ENCODE data around the gene ATXN1. TPM values are rescaled to one million over a fixed set of nuclear protein-coding genes. Genes with fewer than 3 reads are reported as not detected.

ATXN1 gene
- total RNA-seq, 1 donor from 2014 or later, result 15.5 TPM

DNA sequence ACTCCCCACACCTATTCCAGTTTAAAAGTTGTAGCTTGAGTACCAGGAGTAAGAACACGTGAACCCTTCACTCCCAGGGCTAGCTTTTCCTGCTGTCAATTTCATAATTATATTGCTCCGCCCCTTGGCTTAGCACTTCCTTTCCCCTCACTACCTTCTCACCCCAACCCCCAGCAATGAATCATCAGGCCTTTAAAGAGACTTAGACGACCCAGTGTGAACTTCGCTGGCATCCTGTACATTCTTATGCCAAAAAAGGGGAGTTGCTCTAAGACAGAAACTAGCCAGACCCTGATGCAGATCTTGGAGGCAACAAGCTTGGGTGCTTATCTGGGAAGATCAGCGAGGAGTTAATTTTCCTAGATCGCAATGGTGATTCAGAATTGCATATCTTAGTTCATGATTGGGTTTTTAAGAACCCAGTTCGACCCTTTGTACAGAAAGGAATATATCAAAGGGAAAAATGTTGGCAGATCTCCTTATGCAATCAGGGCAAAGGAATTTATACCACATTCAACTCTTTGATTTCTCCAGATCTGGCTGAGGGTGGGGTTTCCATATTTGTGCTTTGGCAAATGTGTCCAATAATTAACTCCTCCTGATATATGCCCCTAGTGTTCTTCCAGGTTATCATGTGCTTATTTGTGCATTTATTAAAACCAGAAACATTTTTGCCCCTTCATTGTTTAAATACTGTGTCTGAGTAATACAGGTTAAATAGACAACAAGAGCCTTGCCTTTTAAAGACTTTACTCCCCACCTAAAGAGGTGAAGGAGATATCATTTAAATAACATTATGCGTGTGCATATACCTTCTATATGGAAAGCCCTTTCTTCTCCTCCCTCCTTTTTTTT, 8.1 kb upstream of the ATXN1 start:
- H3K36me3 Mint-ChIP-seq (ENCODE audit: unreplicated experiment), result no peaks in the 10 kb centered on the region
- no peak overlapping the region for H3K27ac Mint-ChIP-seq (ENCODE audit: unreplicated experiment)
- H3K9me3 Mint-ChIP-seq (ENCODE audit: unreplicated experiment), result peaks cover 1% of the 10 kb centered on the region
- DNase-seq, result no peak
- H3K4me3 Mint-ChIP-seq (ENCODE audit: unreplicated experiment), result no peak overlapping the region
- H3K27me3 Mint-ChIP-seq (ENCODE audit: unreplicated experiment), result peaks cover 2% of the 10 kb centered on the region
- H3K4me1 Mint-ChIP-seq (ENCODE audit: low read depth, unreplicated experiment), result no peaks in the 10 kb centered on the region
- TF ChIP-seq CTCF (IDR thresholded peaks at IDR 0.05; ENCODE audit: partially characterized antibody, unreplicated experiment), result no peak

DNA sequence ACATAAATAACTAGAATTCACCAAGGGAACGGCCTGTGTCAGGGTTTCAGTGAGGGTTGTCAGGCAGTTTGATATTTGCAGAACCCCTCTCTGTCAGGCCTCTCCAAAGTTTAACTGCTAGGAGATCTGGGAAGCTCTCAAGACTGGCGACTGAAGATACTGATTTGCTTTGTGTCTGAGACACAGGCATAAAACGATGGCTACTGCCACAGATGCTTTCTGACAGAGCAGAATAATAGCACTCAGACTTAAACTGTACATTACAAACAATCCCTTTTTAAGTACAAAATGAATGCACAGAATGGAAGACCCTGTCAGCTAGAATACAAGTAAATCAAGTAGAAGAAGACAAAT, 7.2 kb upstream of the ATXN1 start:
- no peaks in the 10 kb centered on the region for H3K36me3 Mint-ChIP-seq (ENCODE audit: unreplicated experiment)
- H3K4me1 Mint-ChIP-seq (ENCODE audit: low read depth, unreplicated experiment), result no peaks in the 10 kb centered on the region
- peaks cover 1% of the 10 kb centered on the region for H3K9me3 Mint-ChIP-seq (ENCODE audit: unreplicated experiment)
- H3K4me3 Mint-ChIP-seq (ENCODE audit: unreplicated experiment), result no peak overlapping the region
- TF ChIP-seq CTCF (IDR thresholded peaks at IDR 0.05; ENCODE audit: partially characterized antibody, unreplicated experiment), result no peak
- H3K27me3 Mint-ChIP-seq (ENCODE audit: unreplicated experiment), result peaks cover 2% of the 10 kb centered on the region
- no peak overlapping the region for H3K27ac Mint-ChIP-seq (ENCODE audit: unreplicated experiment)
- no peak for DNase-seq

- H3K36me3 Mint-ChIP-seq (ENCODE audit: unreplicated experiment), result no peaks in the 10 kb centered on the region
- no peak for DNase-seq
- TF ChIP-seq CTCF (IDR thresholded peaks at IDR 0.05; ENCODE audit: partially characterized antibody, unreplicated experiment), result no peak
- H3K27me3 Mint-ChIP-seq (ENCODE audit: unreplicated experiment), result peaks cover 3% of the 10 kb centered on the region
- H3K9me3 Mint-ChIP-seq (ENCODE audit: unreplicated experiment), result peaks cover 2% of the 10 kb centered on the region
- H3K4me3 Mint-ChIP-seq (ENCODE audit: unreplicated experiment), result no peak overlapping the region
- peaks cover 2% of the 10 kb centered on the region for H3K4me1 Mint-ChIP-seq (ENCODE audit: low read depth, unreplicated experiment)
- H3K27ac Mint-ChIP-seq (ENCODE audit: unreplicated experiment), result no peak overlapping the region
Observed at GRCh38 chr6:16767765-16768476, 6.7 kb upstream of the ATXN1 start.

GRCh38 chr6:16766836-16767745, 5.8 kb upstream of the ATXN1 start:
- no peak overlapping the region for H3K4me3 Mint-ChIP-seq (ENCODE audit: unreplicated experiment)
- peaks cover 6% of the 10 kb centered on the region for H3K4me1 Mint-ChIP-seq (ENCODE audit: low read depth, unreplicated experiment)
- peaks cover 6% of the 10 kb centered on the region for H3K27me3 Mint-ChIP-seq (ENCODE audit: unreplicated experiment)
- no peaks in the 10 kb centered on the region for H3K36me3 Mint-ChIP-seq (ENCODE audit: unreplicated experiment)
- no peak overlapping the region for H3K27ac Mint-ChIP-seq (ENCODE audit: unreplicated experiment)
- no peak for DNase-seq
- peaks cover 5% of the 10 kb centered on the region for H3K9me3 Mint-ChIP-seq (ENCODE audit: unreplicated experiment)
- no peak for TF ChIP-seq CTCF (IDR thresholded peaks at IDR 0.05; ENCODE audit: partially characterized antibody, unreplicated experiment)
